Colonic mucosa (tissue), 4 donors: ENCODE data around the gene UPP1. TPM values are rescaled to one million over a fixed set of nuclear protein-coding genes. Genes with fewer than 3 reads are reported as not detected.
A peak's percentile ranks its signal among the peaks of the same experiment; 100 is the strongest.

Experiments used
- DNase-seq: peaks from one replicate; pipeline ENCODE4 v3.0.0-alpha.2; 2020
- H3K27ac ChIP-seq: fragments of 200-600 bp; one replicate; pipeline ENCODE4 v1.8.0; 2021
- H3K27me3 ChIP-seq: fragments of 200-600 bp; one replicate; pipeline ENCODE4 v1.8.0; 2021
- H3K36me3 ChIP-seq: fragments of 200-600 bp; one replicate; pipeline ENCODE4 v1.8.0; 2021
- H3K4me1 ChIP-seq: fragments of 200-600 bp; one replicate; pipeline ENCODE4 v1.8.0; 2021; ENCODE audit warnings: mild to moderate bottlenecking
- H3K4me3 ChIP-seq: fragments of 200-600 bp; one replicate; pipeline ENCODE4 v1.8.0; 2021
- H3K9ac ChIP-seq, 2 donors: one replicate each; pipeline ENCODE4 v1.7.0; 2013; ENCODE audit warnings: control low read depth in 2 of 2, low read depth in 2 of 2, low read length in 2 of 2
- H3K9me3 ChIP-seq: fragments of 200-600 bp; one replicate; pipeline ENCODE4 v1.8.0; 2021
- CTCF ChIP-seq: fragments of 200-600 bp; IDR thresholded peaks from one replicate; pipeline ENCODE4 v1.8.0; 2022; ENCODE audit warnings: antibody characterized with exemption, mild to moderate bottlenecking
- intact Hi-C: fragments of 100-400 bp; cut with DNase I; formaldehyde crosslinking; loops from one replicate; pipeline ENCODE4 v1.14.1; 2022
- total RNA-seq, 2 donors: library from RNA; stranded (reverse); fragmentation: NEBNext Ultra II Directional in 1 of 2; extraction: Animal tissue kit (Norgen Biotek cat#: 25700) in 1 of 2; gene quantifications; one replicate each; pipeline ENCODE4 v1.2.1, GENCODE V29; 2021
- donor health status: healthy.
- donor health status: DM: no; HTN: no; CAD: no.
- donor health status: DM: no; HTN: no; CAD: no.

The UPP1 gene
- total RNA-seq, 2 donors from 2014 or later: 34.0 to 41.9 TPM

GRCh38 chr7:48099781-48100180, 10.7 kb downstream of the UPP1 start:
- no peak for TF ChIP-seq CTCF
- no peak overlapping the region for H3K9ac ChIP-seq
- no peaks in the 10 kb centered on the region for H3K9me3 ChIP-seq
- DNase-seq: no peak
- no peak overlapping the region for H3K4me3 ChIP-seq
- no peak overlapping the region for H3K27ac ChIP-seq
- no peaks in the 10 kb centered on the region for H3K27me3 ChIP-seq
- H3K4me1 ChIP-seq: no peaks in the 10 kb centered on the region
- no peaks in the 10 kb centered on the region for H3K36me3 ChIP-seq
- intact Hi-C loops: no loop called here

- H3K4me3 ChIP-seq: no peak overlapping the region
- H3K4me1 ChIP-seq: no peaks in the 10 kb centered on the region
- intact Hi-C loops: no loop called here
- H3K9me3 ChIP-seq: no peaks in the 10 kb centered on the region
- no peak overlapping the region for H3K9ac ChIP-seq
- H3K36me3 ChIP-seq: no peaks in the 10 kb centered on the region
- DNase-seq: no peak
- H3K27me3 ChIP-seq: no peaks in the 10 kb centered on the region
- TF ChIP-seq CTCF: no peak
- no peak overlapping the region for H3K27ac ChIP-seq
Measured at GRCh38 chr7:48101352-48101751, 12.3 kb downstream of the UPP1 start.

- peak; percentile 15 for TF ChIP-seq CTCF
- H3K27me3 ChIP-seq: no peaks in the 10 kb centered on the region
- no peaks in the 10 kb centered on the region for H3K4me1 ChIP-seq
- intact Hi-C loops: no loop called here
- no peaks in the 10 kb centered on the region for H3K36me3 ChIP-seq
- no peaks in the 10 kb centered on the region for H3K9me3 ChIP-seq
- DNase-seq: no peak
- no peak overlapping the region for H3K9ac ChIP-seq
- H3K27ac ChIP-seq: no peak overlapping the region
- H3K4me3 ChIP-seq: no peak overlapping the region
Measured at GRCh38 chr7:48101968-48102367, 12.9 kb downstream of the UPP1 start.

- Histone ChIP-seq H3K4me1 (no peaks in the 10 kb centered on the region), H3K27ac (no peak overlapping the region), H3K36me3 (no peaks in the 10 kb centered on the region), H3K9ac (no peak overlapping the region), H3K27me3 (no peaks in the 10 kb centered on the region), H3K9me3 (no peaks in the 10 kb centered on the region), H3K4me3 (no peak overlapping the region)
- intact Hi-C loops: no loop called here
- no peak for TF ChIP-seq CTCF
- no peak for DNase-seq
Measured at GRCh38 chr7:48102530-48102929, 13.5 kb downstream of the UPP1 start.

GRCh38 chr7:48105045-48105444, 16.0 kb downstream of the UPP1 start:
- intact Hi-C loops: loop anchor here (5.0 kb wide), 1 partner anchor 113 kb away; no protein-coding TSS in a partner anchor
- Histone ChIP-seq H3K27ac (no peak overlapping the region), H3K4me3 (no peak overlapping the region), H3K9me3 (no peaks in the 10 kb centered on the region), H3K36me3 (no peaks in the 10 kb centered on the region), H3K27me3 (no peaks in the 10 kb centered on the region), H3K9ac (no peak overlapping the region), H3K4me1 (no peaks in the 10 kb centered on the region)
- no peak for DNase-seq
- TF ChIP-seq CTCF: no peak
